SJSA1 (cell line): Measurements from ENCODE around the gene TMEM255B. TPM values are rescaled to one million over a fixed set of nuclear protein-coding genes. Genes with fewer than 3 reads are reported as not detected.

Source experiments
- DNase-seq, 2 experiments: peaks; one replicate each; pipeline ENCODE4 v3.0.0-alpha.2; 2015 to 2020; ENCODE audit warnings: low spot score in 2 of 2, low read depth in 1 of 2
- H3K27ac ChIP-seq: fragments of 250-450 bp; sonication (Bioruptor Pico); 2 replicates; pipeline ENCODE4 v1.5.1; 2020; ENCODE audit warnings: mild to moderate bottlenecking, moderate library complexity
- H3K27me3 ChIP-seq: fragments of 250-450 bp; sonication (Bioruptor Pico); replicated peaks from 2 replicates; pipeline ENCODE4 v1.5.1; 2020; ENCODE audit warnings: mild to moderate bottlenecking, moderate library complexity
- H3K36me3 ChIP-seq: fragments of 250-450 bp; sonication (Bioruptor Pico); 2 replicates; pipeline ENCODE4 v1.5.1; 2020; ENCODE audit warnings: mild to moderate bottlenecking
- H3K4me1 ChIP-seq: fragments of 250-450 bp; sonication (Bioruptor Pico); replicated peaks from 2 replicates; pipeline ENCODE4 v1.6.1; 2021; ENCODE audit warnings: mild to moderate bottlenecking
- H3K4me3 ChIP-seq: fragments of 250-450 bp; sonication (Bioruptor Pico); 2 replicates; pipeline ENCODE4 v1.5.1; 2020; ENCODE audit warnings: mild to moderate bottlenecking
- H3K9me3 ChIP-seq: fragments of 250-450 bp; sonication (Bioruptor Pico); replicated peaks from 2 replicates; pipeline ENCODE4 v1.5.1; 2020; ENCODE audit warnings: mild to moderate bottlenecking
- total RNA-seq: library from RNA; depleted of rRNA; stranded (reverse); fragments of >200 nt; shearing (Covaris generic); gene quantifications from 2 replicates; pipeline ENCODE4 v1.2.3, GENCODE V29; 2014

The TMEM255B gene
- total RNA-seq, 1 experiment from 2014 or later, result 1.8 TPM

DNA sequence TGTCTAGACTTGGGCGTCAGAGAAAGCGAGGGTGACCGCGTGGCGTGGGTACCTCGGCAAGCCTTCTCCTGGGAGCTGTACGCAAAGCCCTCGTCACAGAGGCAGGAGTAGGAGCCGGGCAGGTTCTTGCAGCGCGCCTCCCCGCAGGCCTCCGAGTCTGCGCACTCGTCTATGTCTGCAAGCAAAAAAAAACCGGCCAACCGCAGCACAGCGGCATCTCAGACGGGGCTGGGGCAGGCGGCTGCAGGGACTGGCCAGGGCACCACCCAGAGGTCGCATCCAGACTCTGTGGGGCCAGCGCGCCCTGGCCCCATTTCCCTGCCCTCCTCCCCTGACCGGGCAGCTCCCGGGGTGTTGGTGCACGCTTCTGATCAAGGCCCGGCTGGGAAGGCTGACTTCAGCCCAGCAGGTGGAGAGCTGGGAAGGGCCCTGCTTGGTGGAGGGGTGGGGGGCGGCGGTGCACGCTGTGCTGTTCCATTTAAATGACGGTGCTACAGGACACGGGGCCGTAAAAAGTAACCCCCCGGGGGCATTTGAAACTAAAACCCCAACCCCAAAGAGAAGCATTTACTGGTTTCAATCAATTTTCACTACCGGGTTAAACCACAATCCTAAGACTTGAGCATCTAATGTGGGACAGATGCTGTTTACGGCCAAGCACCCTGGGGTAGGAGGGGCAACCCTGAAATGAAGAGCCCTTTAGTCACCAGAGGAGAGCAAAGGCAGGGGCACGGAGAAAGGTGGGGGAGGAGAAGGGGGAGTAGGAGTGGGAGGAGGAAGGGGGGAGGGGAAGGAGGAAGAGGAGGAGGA is 76.6 kb downstream of the TMEM255B start:
- H3K4me3 ChIP-seq, result no peak overlapping the region
- no peak overlapping the region for H3K27ac ChIP-seq
- H3K36me3 ChIP-seq, result peaks cover 3% of the 10 kb centered on the region; the same call in 1 of the 2 replicates
- DNase-seq, result peak; percentile 31 to 77
- H3K4me1 ChIP-seq, result peaks cover 37% of the 10 kb centered on the region
- H3K9me3 ChIP-seq, result no peaks in the 10 kb centered on the region
- H3K27me3 ChIP-seq, result no peaks in the 10 kb centered on the region

DNA sequence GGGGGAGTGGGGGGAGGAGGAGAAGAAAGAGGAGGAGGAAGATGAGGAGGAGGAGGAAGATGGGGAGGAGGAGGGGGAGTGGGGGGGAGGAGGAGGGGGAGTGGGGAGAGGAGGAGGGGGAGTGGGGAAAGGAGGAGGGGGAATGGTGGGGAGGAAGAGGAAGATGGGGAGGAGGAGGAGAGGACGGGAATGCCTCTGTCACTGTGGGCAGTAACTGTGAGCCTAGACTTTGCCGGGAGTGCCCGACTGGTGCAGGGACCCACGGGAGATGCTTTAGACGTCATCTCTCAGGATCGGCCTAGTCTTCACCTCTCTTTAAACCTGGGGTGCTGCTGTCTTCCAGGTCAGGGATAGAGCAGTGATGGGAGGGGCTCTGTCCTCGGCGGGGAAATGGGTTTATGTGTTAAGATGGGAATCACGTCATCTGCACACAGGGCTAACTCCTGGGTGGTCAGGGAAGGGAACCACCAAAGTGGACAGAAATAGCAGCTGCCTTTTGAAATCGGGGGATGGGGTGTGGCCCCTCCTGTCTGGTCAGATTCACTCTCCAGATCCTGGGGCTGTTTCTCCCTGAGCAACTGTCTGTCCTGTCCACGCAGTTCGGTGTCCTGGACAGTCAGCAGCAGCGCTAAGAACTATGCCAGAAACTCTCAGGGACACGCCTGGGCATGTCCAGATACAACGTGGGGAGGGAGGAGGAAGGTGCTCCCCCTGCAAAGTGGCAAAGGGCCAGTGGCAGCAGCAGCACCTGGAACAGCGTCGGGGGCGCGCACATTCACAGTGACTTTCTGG is 77.9 kb downstream of the TMEM255B start:
- H3K4me3 ChIP-seq, result peak overlapping the region; percentile 1; the same call in 1 of the 2 replicates
- H3K4me1 ChIP-seq, result peaks cover 37% of the 10 kb centered on the region
- peaks cover 8% of the 10 kb centered on the region; the same call in 1 of the 2 replicates for H3K36me3 ChIP-seq
- peak overlapping the region; percentile 86 for H3K27ac ChIP-seq
- no peaks in the 10 kb centered on the region for H3K9me3 ChIP-seq
- peak; percentile 95 to 96 for DNase-seq
- H3K27me3 ChIP-seq, result no peaks in the 10 kb centered on the region

DNA sequence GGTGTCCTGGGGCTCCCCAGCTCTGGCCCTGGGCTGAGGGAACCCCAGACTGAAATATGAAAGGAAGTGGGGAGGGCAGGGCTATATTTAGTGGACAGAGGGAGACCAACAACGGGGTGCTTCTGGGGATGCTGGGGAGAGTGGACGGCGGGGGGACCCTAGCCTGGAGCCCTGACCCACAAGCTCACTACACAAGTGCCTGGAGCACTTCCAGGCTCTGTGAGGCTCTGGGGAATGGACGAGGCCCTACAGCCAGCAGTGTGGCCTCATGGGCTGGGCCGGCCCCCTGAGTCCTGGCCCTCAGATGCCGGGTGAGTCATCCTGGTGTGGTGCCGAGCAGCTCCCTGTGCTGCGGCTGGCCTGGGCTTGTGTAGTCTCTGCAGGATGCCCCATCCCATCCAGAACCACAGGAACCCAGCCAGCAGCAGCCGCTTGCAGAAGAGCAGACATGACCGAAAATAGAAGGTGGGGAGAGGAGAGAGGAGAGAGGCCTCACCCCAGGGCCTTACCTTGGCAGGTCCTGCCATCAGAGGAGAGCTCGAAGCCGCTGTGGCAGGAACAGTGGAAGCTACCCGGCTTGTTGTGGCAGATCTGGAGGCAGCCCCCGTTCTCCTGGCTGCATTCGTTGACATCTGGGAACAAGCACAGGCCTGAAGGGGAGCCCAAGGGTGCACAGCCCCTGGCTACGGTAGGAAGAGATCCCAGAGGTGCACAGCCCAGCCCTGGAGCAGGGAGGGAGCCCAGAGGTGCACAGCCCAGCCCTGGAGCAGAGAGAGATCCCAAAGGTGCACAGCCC is 78.7 kb downstream of the TMEM255B start:
- Histone ChIP-seq H3K4me1 (peaks cover 37% of the 10 kb centered on the region), H3K27ac (peak overlapping the region; percentile 86), H3K36me3 (peaks cover 8% of the 10 kb centered on the region; the same call in 1 of the 2 replicates), H3K27me3 (no peaks in the 10 kb centered on the region), H3K4me3 (peak overlapping the region; percentile 21), H3K9me3 (no peaks in the 10 kb centered on the region)
- peak; percentile 90 to 95 for DNase-seq

DNA sequence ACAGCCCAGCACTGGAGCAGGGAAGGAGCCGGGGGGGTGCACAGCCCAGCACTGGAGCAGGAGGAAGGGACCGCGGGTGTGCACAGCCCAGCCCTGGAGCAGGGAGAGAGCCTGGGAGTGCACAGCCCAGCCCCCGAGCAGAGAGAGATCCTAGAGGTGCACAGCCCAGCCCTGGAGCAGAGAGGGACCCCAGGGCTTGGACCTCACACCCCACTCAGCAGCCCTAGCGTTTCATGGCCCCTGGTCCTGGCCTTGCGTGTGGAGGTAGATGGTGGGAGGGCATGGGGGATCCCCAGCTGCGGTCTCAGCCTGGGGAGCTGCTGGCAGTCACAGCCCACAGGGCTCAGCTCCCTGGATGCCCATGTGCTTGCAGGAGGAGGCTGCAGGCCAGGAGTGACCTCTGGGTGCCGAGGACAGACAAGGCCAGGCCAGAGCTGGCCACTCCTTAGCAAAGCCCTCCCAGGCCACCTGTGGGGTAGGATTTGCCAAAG is 79.7 kb downstream of the TMEM255B start:
- Histone ChIP-seq H3K27ac (no peak overlapping the region), H3K36me3 (peaks cover 8% of the 10 kb centered on the region; the same call in 1 of the 2 replicates), H3K4me3 (no peak overlapping the region), H3K4me1 (peaks cover 37% of the 10 kb centered on the region), H3K9me3 (no peaks in the 10 kb centered on the region), H3K27me3 (no peaks in the 10 kb centered on the region)
- no peak for DNase-seq

GRCh38 chr13:113839536-113840204 is 80.6 kb downstream of the TMEM255B start:
- no peak overlapping the region for H3K4me3 ChIP-seq
- peaks cover 8% of the 10 kb centered on the region; the same call in 1 of the 2 replicates for H3K36me3 ChIP-seq
- no peaks in the 10 kb centered on the region for H3K9me3 ChIP-seq
- DNase-seq, result no peak
- H3K27me3 ChIP-seq, result no peaks in the 10 kb centered on the region
- peaks cover 37% of the 10 kb centered on the region for H3K4me1 ChIP-seq
- no peak overlapping the region for H3K27ac ChIP-seq

- no peak for DNase-seq
- peaks cover 8% of the 10 kb centered on the region; the same call in 1 of the 2 replicates for H3K36me3 ChIP-seq
Measured at GRCh38 chr13:113840541-113841352, 81.7 kb downstream of the TMEM255B start.

DNA sequence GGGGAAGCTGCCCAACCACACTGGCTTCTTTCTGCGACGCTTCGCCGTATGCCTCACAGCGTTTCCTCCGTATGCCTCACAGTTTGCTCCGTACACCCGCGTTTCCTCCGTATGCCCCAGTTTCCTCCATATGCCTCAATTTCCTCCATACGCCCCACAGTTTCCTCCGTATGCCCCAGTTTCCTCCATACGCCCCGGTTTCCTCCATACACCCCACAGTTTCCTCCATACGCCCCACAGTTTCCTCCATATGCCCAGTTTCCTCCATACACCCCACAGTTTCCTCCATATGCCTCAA is 82.3 kb downstream of the TMEM255B start:
- no peak overlapping the region for H3K4me3 ChIP-seq
- no peak for DNase-seq
- peaks cover 8% of the 10 kb centered on the region; the same call in 1 of the 2 replicates for H3K36me3 ChIP-seq
- H3K4me1 ChIP-seq, result peaks cover 34% of the 10 kb centered on the region
- H3K27me3 ChIP-seq, result no peaks in the 10 kb centered on the region
- H3K9me3 ChIP-seq, result no peaks in the 10 kb centered on the region
- no peak overlapping the region for H3K27ac ChIP-seq

More at GRCh38 chr13:113840541-113841352, 81.7 kb downstream of the TMEM255B start:
- Histone ChIP-seq H3K4me3 (no peak overlapping the region), H3K4me1 (peaks cover 36% of the 10 kb centered on the region), H3K27ac (no peak overlapping the region), H3K9me3 (no peaks in the 10 kb centered on the region), H3K27me3 (no peaks in the 10 kb centered on the region)

GRCh38 chr13:113842336-113843062 is 83.5 kb downstream of the TMEM255B start:
- H3K27me3 ChIP-seq, result no peaks in the 10 kb centered on the region
- H3K4me3 ChIP-seq, result no peak overlapping the region
- H3K27ac ChIP-seq, result no peak overlapping the region
- peaks cover 8% of the 10 kb centered on the region; the same call in 1 of the 2 replicates for H3K36me3 ChIP-seq
- DNase-seq, result no peak
- peaks cover 26% of the 10 kb centered on the region for H3K4me1 ChIP-seq
- H3K9me3 ChIP-seq, result no peaks in the 10 kb centered on the region

GRCh38 chr13:113843063-113843654 is 84.1 kb downstream of the TMEM255B start:
- DNase-seq, result no peak
- Histone ChIP-seq H3K27me3 (no peaks in the 10 kb centered on the region), H3K9me3 (no peaks in the 10 kb centered on the region), H3K36me3 (peaks cover 8% of the 10 kb centered on the region; the same call in 1 of the 2 replicates), H3K27ac (no peak overlapping the region), H3K4me1 (peaks cover 20% of the 10 kb centered on the region), H3K4me3 (no peak overlapping the region)

DNA sequence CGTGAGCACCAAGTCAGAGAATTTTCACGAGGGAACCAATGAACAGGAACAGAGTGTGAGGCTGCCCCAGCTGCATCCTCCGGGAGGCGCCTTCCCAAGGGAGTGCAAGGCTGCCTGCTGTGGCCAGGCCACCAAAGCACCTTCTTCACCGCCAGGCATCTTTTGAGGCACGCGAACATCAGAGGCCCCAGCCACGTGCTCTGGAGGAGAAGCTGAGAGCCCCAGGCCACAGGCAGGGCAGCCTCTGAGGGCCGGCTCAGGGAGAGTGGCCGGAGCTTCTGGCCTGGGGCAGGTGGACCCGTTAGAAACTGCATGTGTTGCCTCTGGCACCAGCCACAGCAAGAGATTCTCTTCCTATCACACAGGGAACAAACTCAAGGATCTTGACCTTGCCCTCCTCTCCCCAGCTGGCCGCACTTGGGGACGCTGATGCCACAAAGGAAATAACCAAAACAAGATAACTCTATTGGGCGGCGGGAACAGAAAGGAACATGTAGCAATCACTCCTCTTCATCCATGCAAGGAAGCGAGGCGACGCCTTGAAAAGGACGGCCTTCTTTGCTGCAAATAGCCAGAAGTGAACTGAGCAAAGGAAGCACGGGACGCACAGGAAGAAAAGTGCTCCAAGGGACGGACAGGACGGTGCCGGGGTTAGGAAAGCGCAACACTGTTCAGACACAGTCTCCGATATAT is 85.0 kb downstream of the TMEM255B start:
- H3K36me3 ChIP-seq, result peaks cover 8% of the 10 kb centered on the region; the same call in 1 of the 2 replicates
- no peaks in the 10 kb centered on the region for H3K27me3 ChIP-seq
- no peaks in the 10 kb centered on the region for H3K9me3 ChIP-seq

GRCh38 chr13:113845055-113845454 is 86.0 kb downstream of the TMEM255B start:
- Histone ChIP-seq H3K27ac (no peak overlapping the region), H3K36me3 (peaks cover 8% of the 10 kb centered on the region; the same call in 1 of the 2 replicates), H3K9me3 (no peaks in the 10 kb centered on the region), H3K27me3 (no peaks in the 10 kb centered on the region), H3K4me3 (no peak overlapping the region), H3K4me1 (peaks cover 13% of the 10 kb centered on the region)
- no peak for DNase-seq

More for the DNA sequence above, 85.0 kb downstream of the TMEM255B start:
- no peak overlapping the region for H3K27ac ChIP-seq
- H3K4me3 ChIP-seq, result no peak overlapping the region
- H3K4me1 ChIP-seq, result peaks cover 15% of the 10 kb centered on the region
- no peak for DNase-seq
